ENCODE results near the gene SNCA. TPM values are rescaled to one million over a fixed set of nuclear protein-coding genes. Genes with fewer than 3 reads are reported as not detected.

The SNCA gene
- total RNA-seq, 2 experiments from 2014 or later: 1.0 to 1.1 TPM

GRCh38 chr4:89765966-89766365 is 71.0 kb downstream of the SNCA start:
- Mint-ChIP-seq H3K9me3 (no peaks in the 10 kb centered on the region), H3K27ac (no peak overlapping the region), H3K36me3 (ENCODE audit: low read depth) (no peaks in the 10 kb centered on the region), H3K4me1 (ENCODE audit: low read depth) (no peaks in the 10 kb centered on the region), H3K27me3 (ENCODE audit: low read depth) (peaks cover 4% of the 10 kb centered on the region), H3K4me3 (no peak overlapping the region)
- intact Hi-C loops (cut with micrococcal nuclease): no loop called here
- CTCF ChIA-PET: no interaction called here
- DNase-seq: no peak

- Mint-ChIP-seq H3K4me3 (no peak overlapping the region), H3K9me3 (no peaks in the 10 kb centered on the region), H3K27ac (no peak overlapping the region), H3K27me3 (ENCODE audit: low read depth) (peaks cover 4% of the 10 kb centered on the region), H3K4me1 (ENCODE audit: low read depth) (no peaks in the 10 kb centered on the region), H3K36me3 (ENCODE audit: low read depth) (no peaks in the 10 kb centered on the region)
- intact Hi-C loops (cut with micrococcal nuclease): no loop called here
- CTCF ChIA-PET: no interaction called here
- DNase-seq: no peak
These were observed 71.4 kb downstream of the SNCA start for GRCh38 chr4:89765528-89765927.

GRCh38 chr4:89762311-89762710 is 74.7 kb downstream of the SNCA start:
- Mint-ChIP-seq H3K27ac (no peak overlapping the region), H3K4me1 (ENCODE audit: low read depth) (no peaks in the 10 kb centered on the region), H3K36me3 (ENCODE audit: low read depth) (no peaks in the 10 kb centered on the region)

GRCh38 chr4:89759426-89759825 is 77.5 kb downstream of the SNCA start:
- Mint-ChIP-seq H3K27me3 (ENCODE audit: low read depth) (no peaks in the 10 kb centered on the region), H3K36me3 (ENCODE audit: low read depth) (no peaks in the 10 kb centered on the region), H3K27ac (no peak overlapping the region), H3K4me1 (ENCODE audit: low read depth) (no peaks in the 10 kb centered on the region), H3K4me3 (no peak overlapping the region), H3K9me3 (no peaks in the 10 kb centered on the region)
- intact Hi-C loops (cut with micrococcal nuclease): no loop called here
- no peak for DNase-seq
- CTCF ChIA-PET: no interaction called here

More at GRCh38 chr4:89762311-89762710, 74.7 kb downstream of the SNCA start:
- H3K9me3 Mint-ChIP-seq: no peaks in the 10 kb centered on the region
- H3K4me3 Mint-ChIP-seq: no peak overlapping the region
- DNase-seq: no peak
- intact Hi-C loops (cut with micrococcal nuclease): no loop called here
- CTCF ChIA-PET: no interaction called here
- H3K27me3 Mint-ChIP-seq (ENCODE audit: low read depth): no peaks in the 10 kb centered on the region

GRCh38 chr4:89757154-89757719 is 79.7 kb downstream of the SNCA start:
- no peak overlapping the region for H3K27ac Mint-ChIP-seq
- no peaks in the 10 kb centered on the region for H3K9me3 Mint-ChIP-seq
- no peaks in the 10 kb centered on the region for H3K36me3 Mint-ChIP-seq (ENCODE audit: low read depth)
- no peak overlapping the region for H3K4me3 Mint-ChIP-seq
- H3K4me1 Mint-ChIP-seq (ENCODE audit: low read depth): no peaks in the 10 kb centered on the region
- H3K27me3 Mint-ChIP-seq (ENCODE audit: low read depth): peaks cover 3% of the 10 kb centered on the region
- intact Hi-C loops (cut with micrococcal nuclease): no loop called here
- CTCF ChIA-PET: no interaction called here
- DNase-seq: no peak

GRCh38 chr4:89755220-89755619 is 81.7 kb downstream of the SNCA start:
- H3K4me3 Mint-ChIP-seq: no peak overlapping the region
- intact Hi-C loops (cut with micrococcal nuclease): no loop called here
- peaks cover 3% of the 10 kb centered on the region for H3K27me3 Mint-ChIP-seq (ENCODE audit: low read depth)
- CTCF ChIA-PET: no interaction called here
- no peak for DNase-seq
- H3K9me3 Mint-ChIP-seq: no peaks in the 10 kb centered on the region
- no peak overlapping the region for H3K27ac Mint-ChIP-seq
- H3K36me3 Mint-ChIP-seq (ENCODE audit: low read depth): no peaks in the 10 kb centered on the region
- no peaks in the 10 kb centered on the region for H3K4me1 Mint-ChIP-seq (ENCODE audit: low read depth)

GRCh38 chr4:89754531-89754930 is 82.4 kb downstream of the SNCA start:
- H3K4me1 Mint-ChIP-seq (ENCODE audit: low read depth): no peaks in the 10 kb centered on the region
- DNase-seq: no peak
- no peak overlapping the region for H3K4me3 Mint-ChIP-seq
- no peak overlapping the region for H3K27ac Mint-ChIP-seq
- H3K9me3 Mint-ChIP-seq: no peaks in the 10 kb centered on the region
- CTCF ChIA-PET: no interaction called here
- H3K27me3 Mint-ChIP-seq (ENCODE audit: low read depth): peaks cover 3% of the 10 kb centered on the region
- intact Hi-C loops (cut with micrococcal nuclease): no loop called here
- H3K36me3 Mint-ChIP-seq (ENCODE audit: low read depth): no peaks in the 10 kb centered on the region

- Mint-ChIP-seq H3K4me1 (ENCODE audit: low read depth) (no peaks in the 10 kb centered on the region), H3K4me3 (no peak overlapping the region), H3K9me3 (no peaks in the 10 kb centered on the region), H3K27ac (no peak overlapping the region), H3K27me3 (ENCODE audit: low read depth) (peaks cover 3% of the 10 kb centered on the region), H3K36me3 (ENCODE audit: low read depth) (no peaks in the 10 kb centered on the region)
- intact Hi-C loops (cut with micrococcal nuclease): no loop called here
- CTCF ChIA-PET: no interaction called here
- DNase-seq: no peak
These were observed 83.3 kb downstream of the SNCA start for GRCh38 chr4:89753601-89754066.

GRCh38 chr4:89752932-89753598 is 83.9 kb downstream of the SNCA start:
- intact Hi-C loops (cut with micrococcal nuclease): no loop called here
- CTCF ChIA-PET: no interaction called here
- H3K4me1 Mint-ChIP-seq (ENCODE audit: low read depth): no peaks in the 10 kb centered on the region
- no peak overlapping the region for H3K4me3 Mint-ChIP-seq
- no peak for DNase-seq
- H3K9me3 Mint-ChIP-seq: no peaks in the 10 kb centered on the region
- H3K36me3 Mint-ChIP-seq (ENCODE audit: low read depth): no peaks in the 10 kb centered on the region
- no peak overlapping the region for H3K27ac Mint-ChIP-seq
- peaks cover 3% of the 10 kb centered on the region for H3K27me3 Mint-ChIP-seq (ENCODE audit: low read depth)

GRCh38 chr4:89751416-89751815 is 85.5 kb downstream of the SNCA start:
- no peaks in the 10 kb centered on the region for H3K4me1 Mint-ChIP-seq (ENCODE audit: low read depth)
- CTCF ChIA-PET: no interaction called here
- H3K27ac Mint-ChIP-seq: no peak overlapping the region

GRCh38 chr4:89746377-89746776 is 90.6 kb downstream of the SNCA start:
- no peak overlapping the region for H3K27ac Mint-ChIP-seq
- intact Hi-C loops (cut with micrococcal nuclease): no loop called here
- no peak overlapping the region for H3K4me3 Mint-ChIP-seq
- H3K27me3 Mint-ChIP-seq (ENCODE audit: low read depth): peaks cover 2% of the 10 kb centered on the region
- no peak for DNase-seq
- H3K4me1 Mint-ChIP-seq (ENCODE audit: low read depth): no peaks in the 10 kb centered on the region
- CTCF ChIA-PET: interaction anchor here (0.7 kb wide), 1 partner anchor 18 kb away, joined by 5 read pairs; no protein-coding TSS in a partner anchor
- H3K36me3 Mint-ChIP-seq (ENCODE audit: low read depth): no peaks in the 10 kb centered on the region
- no peaks in the 10 kb centered on the region for H3K9me3 Mint-ChIP-seq

More at GRCh38 chr4:89751416-89751815, 85.5 kb downstream of the SNCA start:
- Mint-ChIP-seq H3K9me3 (no peaks in the 10 kb centered on the region), H3K27me3 (ENCODE audit: low read depth) (peaks cover 3% of the 10 kb centered on the region), H3K36me3 (ENCODE audit: low read depth) (no peaks in the 10 kb centered on the region), H3K4me3 (no peak overlapping the region)
- intact Hi-C loops (cut with micrococcal nuclease): no loop called here
- no peak for DNase-seq

GRCh38 chr4:89745708-89746107 is 91.3 kb downstream of the SNCA start:
- no peaks in the 10 kb centered on the region for H3K4me1 Mint-ChIP-seq (ENCODE audit: low read depth)
- H3K27ac Mint-ChIP-seq: no peak overlapping the region
- no peak overlapping the region for H3K4me3 Mint-ChIP-seq
- no peaks in the 10 kb centered on the region for H3K9me3 Mint-ChIP-seq
- CTCF ChIA-PET: interaction anchor here (0.7 kb wide), 1 partner anchor 18 kb away, joined by 5 read pairs; no protein-coding TSS in a partner anchor
- no peaks in the 10 kb centered on the region for H3K36me3 Mint-ChIP-seq (ENCODE audit: low read depth)
- no peak for DNase-seq
- intact Hi-C loops (cut with micrococcal nuclease): no loop called here
- peaks cover 5% of the 10 kb centered on the region for H3K27me3 Mint-ChIP-seq (ENCODE audit: low read depth)

- CTCF ChIA-PET: no interaction called here
- no peak overlapping the region for H3K4me3 Mint-ChIP-seq
- intact Hi-C loops (cut with micrococcal nuclease): no loop called here
- no peaks in the 10 kb centered on the region for H3K4me1 Mint-ChIP-seq (ENCODE audit: low read depth)
- no peaks in the 10 kb centered on the region for H3K36me3 Mint-ChIP-seq (ENCODE audit: low read depth)
- H3K27ac Mint-ChIP-seq: no peak overlapping the region
- peaks cover 6% of the 10 kb centered on the region for H3K27me3 Mint-ChIP-seq (ENCODE audit: low read depth)
- no peak for DNase-seq
- H3K9me3 Mint-ChIP-seq: no peaks in the 10 kb centered on the region
These were observed 92.0 kb downstream of the SNCA start for GRCh38 chr4:89744914-89745313.

Measured in activated naive CD4-positive, alpha-beta T cell treated with anti-CD3 and anti-CD28 coated beads for 36 hours (primary cell).